GM19025 (cell line): Measurements from ENCODE around the gene EVI5L.

ENCODE experiments used
- ATAC-seq: cut with Tn5 transposase; IDR thresholded peaks from one replicate; pipeline ENCODE4 v1.9.1; 2021; ENCODE audit warnings: mild to moderate bottlenecking, low read depth, moderate library complexity; ENCODE audit not compliant: unreplicated experiment

EVI5L gene

DNA sequence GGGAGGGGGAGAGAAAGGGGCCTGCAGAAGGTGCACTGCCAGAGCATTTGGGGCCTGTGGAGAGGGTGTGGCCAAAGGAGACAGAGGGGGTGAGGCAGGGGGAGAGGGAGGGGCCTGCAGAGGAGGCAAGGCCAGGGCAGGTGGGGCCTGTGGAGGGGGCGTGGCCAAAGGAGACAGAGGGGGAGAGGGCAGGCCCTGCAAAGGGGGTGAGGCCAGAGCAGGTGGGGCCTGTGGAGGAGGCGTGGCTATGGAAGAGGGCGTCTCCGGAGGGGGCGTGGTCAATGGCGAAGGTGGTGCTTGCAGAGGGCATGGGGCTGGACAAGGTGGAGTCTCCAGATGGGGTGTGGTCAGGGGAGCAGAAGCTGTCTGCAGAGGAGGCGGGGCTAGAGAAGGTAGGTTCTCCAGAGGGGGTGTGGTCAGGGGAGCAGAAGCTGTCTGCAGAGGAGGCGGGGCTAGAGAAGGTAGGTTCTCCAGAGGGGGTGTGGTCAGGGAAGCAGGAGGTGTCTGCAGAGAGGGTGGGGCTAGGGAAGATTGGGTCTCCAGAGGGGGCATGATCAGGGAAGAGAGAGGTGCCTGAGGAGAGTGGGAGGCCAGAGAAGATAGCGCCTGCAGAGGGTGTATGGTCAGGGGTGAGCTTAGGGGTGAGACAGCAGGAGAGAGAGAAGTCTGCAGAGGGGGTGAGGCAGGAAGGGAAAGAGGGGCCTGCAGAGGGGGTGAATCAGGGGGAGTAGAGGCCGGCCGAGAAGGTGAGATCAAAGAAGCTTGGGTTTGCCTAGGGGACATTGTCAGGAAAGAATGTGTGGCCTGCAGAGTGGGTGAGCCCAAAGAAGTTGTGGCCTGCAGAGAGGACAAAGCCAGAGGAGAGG, 40.8 kb downstream of the EVI5L start:
- no peak for ATAC-seq

DNA sequence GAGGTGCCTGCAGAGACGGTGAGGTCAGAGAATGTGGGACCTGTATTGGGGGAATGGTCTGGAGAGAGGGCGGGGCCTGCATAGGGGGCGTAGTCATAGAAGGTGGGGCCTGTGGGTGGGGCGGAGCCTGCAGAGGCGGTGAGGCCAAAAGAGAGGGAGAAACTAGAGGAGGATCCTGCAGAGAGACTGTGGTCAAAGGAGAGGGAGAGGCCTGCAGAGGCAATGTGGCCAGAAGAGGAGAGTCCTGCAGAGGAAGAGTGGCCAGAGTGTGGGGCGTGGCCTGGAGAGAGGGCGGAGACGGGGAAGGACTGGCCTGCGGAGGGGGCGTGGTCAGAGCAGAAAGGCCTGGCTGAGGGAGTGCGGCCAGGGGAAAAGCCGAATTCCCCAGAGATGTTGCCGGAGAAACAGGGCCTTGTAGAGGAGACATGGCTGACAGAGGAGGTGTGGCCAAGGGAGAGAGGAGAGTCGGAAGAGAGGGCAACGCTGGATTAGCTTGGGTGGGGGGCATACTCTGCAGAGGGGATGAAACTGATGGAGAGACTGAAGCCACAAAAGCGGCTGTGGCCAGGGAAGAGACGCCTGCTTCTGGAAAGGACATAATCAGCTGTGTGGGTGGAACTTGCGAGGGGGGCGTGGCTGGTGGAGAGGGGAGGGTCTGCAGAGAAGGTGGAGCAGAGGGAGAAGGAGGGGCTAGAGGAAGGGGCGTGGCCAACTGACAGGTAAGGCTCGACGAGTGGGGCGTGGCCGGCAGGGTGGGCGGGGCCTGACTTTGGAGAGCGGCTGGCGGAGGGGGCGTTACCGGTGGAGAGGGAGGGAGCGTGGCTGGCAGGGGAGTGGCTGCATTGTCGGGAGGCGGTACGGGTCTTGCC, 41.7 kb downstream of the EVI5L start:
- ATAC-seq, result no peak

DNA sequence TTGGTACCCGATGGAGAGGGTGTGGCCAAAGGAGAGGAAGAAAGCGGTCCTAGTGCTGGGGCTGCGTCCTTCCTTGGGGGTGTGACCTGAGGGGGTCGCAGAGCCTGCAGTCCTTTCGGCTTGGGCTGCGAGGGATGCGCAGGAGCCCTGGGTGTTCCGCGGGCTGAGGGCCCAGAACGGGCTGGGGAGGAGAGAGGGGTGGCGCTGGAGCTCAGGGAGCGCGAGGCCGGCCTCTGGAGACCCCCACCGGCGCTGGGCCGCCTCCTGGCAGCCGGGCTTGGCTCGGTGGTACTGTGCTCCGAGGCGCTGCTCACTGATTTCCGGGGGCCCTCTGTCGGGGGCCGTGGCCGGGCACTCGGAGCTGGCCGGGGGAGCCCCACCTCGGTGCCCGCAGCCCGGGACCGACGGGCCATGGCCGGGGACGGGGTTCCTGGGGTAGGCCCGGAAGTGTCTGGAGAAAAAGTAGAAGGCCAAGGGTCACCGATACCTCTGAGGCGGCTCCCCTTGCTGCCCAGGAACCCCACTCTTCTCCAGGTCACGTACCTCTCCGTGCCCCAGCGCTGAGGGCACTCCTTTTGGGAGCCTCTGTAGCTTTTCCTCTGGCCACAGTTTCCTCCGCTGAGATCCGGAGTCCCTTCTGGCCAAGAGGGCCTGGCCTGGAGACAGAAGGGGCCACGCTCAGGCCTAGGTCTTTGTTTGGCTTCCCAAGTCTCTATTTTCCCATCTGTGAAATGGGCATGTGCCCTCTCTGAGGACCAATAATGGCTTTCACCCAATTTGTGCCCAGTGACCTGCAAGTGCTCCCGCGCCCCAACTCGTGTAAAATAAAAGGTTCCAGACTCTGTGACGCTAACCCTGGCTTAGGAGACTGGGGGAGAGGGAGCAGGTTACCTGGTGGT, 42.5 kb downstream of the EVI5L start:
- no peak for ATAC-seq

DNA sequence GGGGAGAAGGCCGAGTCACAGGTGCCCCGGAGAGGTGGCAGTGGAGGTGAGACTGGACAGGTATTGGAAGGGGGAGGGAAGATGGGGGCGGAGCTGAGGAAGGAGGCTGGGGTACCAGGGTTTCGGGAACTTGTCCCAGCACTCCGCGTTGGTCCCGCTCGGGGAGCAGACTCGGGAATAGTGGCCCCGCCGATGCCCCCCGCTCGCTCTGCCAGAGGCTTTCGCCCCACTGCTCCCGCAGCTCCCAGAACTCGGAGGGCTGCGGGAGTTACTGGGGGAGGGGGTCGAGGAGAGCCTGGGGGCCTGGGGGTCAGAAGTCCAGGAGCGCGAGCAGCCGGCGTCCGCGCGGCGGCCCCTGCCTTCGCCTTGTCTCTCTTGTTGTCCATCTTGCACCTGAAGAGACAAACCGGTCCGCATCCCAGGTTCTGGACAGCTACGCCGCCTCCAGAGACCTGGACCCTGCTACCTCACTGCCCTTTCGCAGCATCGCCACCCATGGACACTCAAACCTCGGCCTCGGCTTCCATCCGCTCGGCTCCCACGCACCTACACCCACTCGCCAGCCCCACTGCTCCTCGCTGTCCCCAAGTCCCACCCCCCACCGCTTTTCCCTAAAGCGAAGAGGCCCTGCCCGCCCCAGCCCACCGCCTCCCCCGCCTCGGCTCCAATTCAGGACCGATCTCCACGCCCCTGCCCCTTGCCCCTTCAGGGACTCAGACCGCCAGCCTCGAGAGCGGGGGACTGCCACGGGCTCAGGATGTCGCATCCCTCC, 43.5 kb downstream of the EVI5L start:
- no peak for ATAC-seq

DNA sequence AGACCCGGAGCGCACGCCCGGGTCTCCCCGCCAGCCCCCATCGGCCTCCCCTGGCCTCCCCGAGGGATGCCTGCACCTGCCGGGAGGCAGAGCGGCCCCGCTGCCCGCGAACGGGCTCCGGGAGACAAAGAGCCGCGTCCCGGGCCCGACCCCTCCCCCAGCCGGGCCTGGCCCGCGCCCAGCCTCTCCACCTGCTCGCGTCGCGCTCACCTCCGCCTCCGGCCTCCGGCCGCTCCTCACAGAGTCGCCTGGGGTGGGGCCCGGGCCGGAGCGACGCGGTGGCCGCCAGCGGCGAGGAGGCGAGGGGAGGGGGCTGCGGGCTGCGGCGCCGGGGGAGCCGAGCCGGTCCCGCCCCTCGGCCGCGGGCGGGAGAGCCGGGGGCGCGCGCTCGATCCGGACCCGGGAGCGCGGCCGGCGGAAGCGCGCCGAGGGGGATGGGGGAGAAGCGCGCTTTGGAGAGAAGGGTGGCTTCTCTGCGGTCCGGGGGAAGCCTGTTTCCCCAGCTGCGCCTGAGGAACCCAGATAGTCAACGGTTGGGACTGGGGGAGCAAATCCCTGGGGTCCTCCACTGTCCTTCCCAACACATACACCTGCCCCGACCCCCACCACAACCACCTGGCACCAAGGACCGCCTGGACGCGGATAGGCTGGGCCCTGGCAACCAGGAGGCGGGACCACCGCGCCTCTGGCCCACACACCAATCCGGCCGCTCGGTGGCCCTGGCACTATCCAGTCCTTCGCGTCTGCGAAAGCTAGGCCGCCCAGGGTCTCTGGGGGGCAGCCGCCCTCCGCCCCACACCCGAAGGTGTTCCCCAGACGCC, 44.3 kb downstream of the EVI5L start, which contains the start of gene PRR36:
PRR36 (minus strand) TSS at position 315 of the 821 bp plus-strand sequence. CDS start 701 bp downstream, outside the sequence.
- ATAC-seq, result no peak

DNA sequence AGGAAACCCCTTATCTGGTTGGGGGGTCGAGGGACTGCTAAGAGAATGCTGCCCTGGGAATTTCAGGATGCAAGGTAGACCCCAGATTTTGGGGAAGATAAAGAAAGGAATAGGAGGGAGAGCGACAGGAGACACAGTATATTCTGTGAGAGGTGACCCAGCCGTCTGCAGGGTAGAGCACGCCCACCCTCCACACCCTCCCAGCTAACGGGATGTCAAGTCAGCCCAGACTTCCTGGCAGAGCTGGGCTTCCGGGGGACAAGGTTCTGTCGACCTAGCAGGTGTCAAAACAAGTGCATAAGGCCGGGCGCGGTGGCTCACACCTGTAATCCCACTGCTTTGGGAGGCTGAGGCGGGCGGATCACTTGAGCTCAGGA, 44.9 kb downstream of the EVI5L start:
- no peak for ATAC-seq

DNA sequence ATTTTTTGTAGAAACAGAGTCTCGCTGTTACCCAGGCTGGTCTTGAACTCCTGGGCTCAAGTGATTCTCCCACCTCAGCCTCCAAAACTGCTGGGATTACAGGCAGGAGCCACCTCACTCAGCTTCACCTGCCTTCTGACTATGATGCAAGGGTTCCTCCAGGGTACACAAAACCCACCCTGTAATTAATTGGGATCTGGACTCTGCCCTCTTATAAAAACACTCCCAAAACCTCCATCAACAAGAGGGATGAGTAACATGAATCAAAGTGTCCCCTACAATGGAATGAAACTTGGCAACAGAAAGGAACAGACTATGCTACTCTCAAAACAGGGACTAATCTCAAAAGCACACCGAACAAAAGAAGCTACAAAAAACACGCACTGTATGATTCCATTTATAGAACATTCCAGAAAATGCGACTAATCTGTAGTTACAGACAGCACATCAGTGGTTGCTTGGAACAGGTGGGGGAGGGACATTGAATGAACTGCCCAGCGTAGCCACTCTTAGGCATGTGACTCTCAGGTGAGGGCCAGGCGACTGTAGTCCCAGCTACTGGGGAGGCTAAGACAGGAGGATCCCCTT, 47.3 kb downstream of the EVI5L start:
- ATAC-seq, result no peak

DNA sequence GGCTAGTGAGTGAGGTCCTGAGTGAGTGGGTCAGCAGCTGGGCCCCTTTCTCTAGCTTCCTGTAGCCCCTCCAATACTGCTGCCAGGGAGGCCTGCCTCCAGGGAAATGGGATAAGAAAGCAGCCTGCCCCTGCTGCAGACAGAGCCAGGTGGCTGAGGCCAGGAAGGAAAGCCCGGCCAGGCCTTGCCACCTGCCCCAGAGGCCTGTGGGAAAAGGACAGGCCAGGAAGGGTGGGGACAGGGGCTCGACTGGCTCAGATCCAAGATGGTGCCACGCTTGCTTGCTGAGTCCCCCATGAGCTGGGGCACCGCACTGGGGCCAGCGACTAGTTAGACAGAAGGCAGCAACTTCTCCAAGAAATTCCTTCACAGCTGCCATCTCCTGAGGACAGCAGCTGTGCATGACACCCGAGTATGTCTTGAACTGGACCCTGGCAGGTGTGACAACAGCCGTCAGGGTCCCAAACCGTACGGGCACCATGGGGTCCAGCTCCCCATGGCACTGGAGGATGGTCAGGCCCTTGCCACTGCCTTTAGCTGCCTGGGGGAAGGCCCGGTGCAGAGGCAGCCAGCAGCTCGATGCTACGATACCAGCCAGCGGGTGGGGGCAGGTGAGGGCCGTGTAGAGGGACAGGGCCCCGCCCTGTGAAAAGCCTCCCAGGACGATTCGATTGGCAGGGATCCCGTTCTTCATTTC, 49.2 kb downstream of the EVI5L start:
- ATAC-seq, result no peak

GRCh38 chr19:7879836-7880235, 49.8 kb downstream of the EVI5L start:
- no peak for ATAC-seq

DNA sequence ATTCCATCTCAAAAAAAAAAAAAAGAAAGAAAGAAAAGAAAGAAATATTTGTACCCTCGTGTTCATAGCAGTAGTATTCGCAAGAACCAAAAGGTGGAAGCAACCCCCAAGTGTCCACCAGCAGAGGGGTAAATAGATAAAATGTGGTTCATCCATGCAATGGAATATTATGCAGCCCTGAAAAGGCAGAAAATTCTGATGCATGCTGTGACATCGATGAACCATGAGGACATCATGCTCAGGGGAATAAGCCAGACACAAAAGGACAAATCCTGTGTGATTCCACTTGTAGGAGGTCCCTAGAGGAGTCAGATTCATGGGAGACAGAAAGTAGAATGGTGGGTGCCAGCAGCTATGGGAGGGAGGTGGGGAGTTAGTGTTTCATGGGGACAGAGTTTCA, 51.9 kb downstream of the EVI5L start:
- ATAC-seq, result no peak

DNA sequence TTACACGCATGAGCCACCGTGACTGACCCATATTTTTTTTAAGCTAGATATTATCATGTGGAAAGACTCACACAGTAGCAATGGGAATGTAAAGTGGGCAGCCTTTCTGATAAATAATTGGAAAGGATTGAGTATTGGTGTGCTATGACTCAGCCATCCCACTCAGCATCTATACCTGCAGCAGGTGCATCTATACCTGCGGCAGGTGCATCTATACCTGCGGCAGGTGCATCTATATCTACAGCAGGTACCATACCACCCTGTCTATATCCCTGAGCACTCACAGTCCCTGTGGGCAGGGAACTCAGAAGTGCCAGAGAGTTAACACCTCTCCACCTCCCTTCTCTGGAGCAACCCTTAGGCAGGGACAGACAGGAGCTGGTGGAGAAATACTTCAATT, 53.1 kb downstream of the EVI5L start:
- no peak for ATAC-seq

DNA sequence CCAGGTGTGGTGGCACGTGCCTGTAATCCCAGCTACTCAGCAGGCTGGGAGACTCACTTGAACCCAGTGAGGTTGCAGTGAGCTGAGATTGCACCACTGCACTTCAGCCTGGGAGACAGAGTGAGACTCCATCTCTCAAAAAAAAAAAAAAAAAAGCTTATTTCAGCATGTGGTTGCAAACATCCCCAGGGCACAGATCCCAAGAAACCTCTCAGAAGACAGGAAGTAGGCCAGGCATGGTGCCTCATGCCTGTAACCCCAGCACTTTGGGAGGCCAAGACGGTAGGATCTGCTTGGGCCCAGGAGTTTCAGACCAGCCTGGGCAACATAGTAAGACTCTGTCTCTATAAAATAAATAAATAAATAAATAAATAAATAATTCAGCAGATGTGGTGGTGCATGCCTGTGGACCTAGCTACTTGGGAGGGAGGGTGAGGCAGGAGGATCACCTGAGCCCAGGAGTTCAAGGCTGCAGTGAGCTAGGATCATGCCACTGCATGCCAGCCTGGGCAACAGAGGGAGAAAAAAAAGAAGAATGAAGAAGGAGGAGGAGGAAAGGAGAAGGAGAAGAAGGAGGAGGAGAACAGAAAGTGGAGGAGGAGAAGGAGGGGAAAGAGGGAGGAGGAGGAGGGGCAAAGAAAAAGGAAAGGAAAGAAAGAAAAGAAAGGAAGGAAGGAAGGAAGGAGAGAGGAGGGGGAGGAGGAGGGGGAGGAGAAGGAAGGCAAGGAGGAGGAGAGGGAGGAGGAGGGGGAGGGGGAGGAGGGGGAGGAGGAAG, 54.0 kb downstream of the EVI5L start:
- no peak for ATAC-seq

DNA sequence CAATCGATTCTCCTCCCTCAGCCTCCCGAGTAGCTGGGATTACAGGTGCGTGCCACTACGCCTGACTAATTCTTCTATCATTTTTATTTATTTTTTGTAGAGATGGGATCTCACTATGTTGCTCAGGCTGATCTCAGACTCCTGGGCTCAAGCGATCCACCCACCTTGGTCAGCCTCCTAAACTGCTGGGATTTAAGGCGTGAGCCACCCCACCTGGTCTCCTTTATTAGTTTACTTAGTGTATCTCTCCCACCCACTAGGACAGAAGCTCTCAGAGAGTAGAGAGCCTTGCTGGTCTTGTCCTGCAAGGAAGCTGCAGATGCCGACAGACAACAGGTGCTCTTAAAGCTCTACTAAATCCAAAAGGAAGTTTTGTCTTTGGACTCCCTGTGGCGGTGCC, 55.8 kb downstream of the EVI5L start:
- no peak for ATAC-seq

DNA sequence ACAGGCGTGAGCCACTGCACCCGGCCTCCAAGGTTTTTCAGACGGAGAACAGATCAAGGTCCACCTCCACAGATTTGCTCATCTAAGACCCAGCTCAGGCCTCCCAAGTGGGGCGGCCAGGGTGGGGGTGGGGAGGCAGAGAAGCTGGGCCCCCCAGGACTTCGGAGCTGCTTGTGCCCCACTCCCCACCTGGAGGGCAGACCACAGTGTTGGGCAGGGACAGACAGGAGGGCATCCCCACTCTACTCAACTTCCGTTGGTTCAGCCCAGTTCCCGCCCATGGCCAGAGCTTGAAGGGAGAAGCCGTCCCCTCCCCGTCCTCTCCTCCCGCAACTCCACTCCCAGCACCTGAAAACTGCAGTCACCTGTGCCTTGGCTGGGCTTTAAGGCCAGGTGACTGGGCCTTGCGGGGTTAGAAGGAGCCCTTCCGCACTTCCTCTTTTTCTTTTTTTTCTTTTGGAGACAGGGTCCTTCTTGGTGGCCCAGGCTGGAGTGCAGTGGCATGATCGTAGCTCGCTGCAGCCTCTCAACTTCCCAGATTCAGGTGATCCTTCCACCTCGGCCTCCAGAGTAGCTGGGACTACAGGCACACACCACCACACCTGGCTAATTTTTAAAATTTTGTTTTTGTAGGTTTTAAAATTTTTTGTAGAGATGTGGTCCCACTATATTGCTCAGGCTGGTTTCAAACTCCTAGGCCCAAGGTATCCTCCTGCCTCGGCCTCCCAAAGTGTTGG, 57.6 kb downstream of the EVI5L start:
- no peak for ATAC-seq

- ATAC-seq, result no peak
These were observed 58.3 kb downstream of the EVI5L start, which contains the start of gene LRRC8E for GRCh38 chr19:7888145-7888825. TSS of gene LRRC8E (plus strand) at chr19:7888510. CDS start at chr19:7895604, 7,094 bp downstream.

DNA sequence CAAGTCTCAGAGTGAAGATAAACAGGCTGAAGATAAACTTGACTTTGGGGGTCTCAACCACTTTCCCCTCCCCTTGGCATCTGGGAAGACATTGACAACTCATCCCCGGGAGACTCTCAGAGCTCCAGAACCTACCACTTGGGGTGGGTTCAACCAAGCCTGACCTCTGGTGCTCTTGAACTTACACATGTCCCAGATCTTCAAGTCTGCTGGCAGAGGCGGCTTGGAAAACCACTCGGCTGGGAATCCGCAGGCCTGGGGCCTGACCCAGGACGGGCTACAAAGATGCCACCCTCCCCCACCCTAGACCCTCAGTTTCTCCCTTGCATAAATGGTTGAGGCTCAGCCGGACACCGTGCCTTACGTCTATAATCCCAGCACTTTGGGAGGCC, 58.8 kb downstream of the EVI5L start:
- no peak for ATAC-seq
